ENCODE data around the gene TPGS2. TPM values are rescaled to one million over a fixed set of nuclear protein-coding genes. Genes with fewer than 3 reads are reported as not detected.

Gene TPGS2
- total RNA-seq, 1 donor from 2014 or later = 134 TPM

Other genes with a start within 250 kb of the TPGS2 start
- 3.5 and 4.2 TPM in 2 replicates for gene KIAA1328, start 125 bp upstream of the TPGS2 start, total RNA-seq